Neural cell (in vitro differentiated cells): ENCODE measurements around the gene ITGAD. TPM values are rescaled to one million over a fixed set of nuclear protein-coding genes. Genes with fewer than 3 reads are reported as not detected.

ENCODE experiments used
- H2AFZ ChIP-seq: fragments of 200-600, 300-800 bp; sonication (generic), shearing (Covaris generic); 2 replicates; pipeline ENCODE4 v1.6.0; 2014; ENCODE audit warnings: low read depth, mild to moderate bottlenecking, antibody characterized with exemption, low read length, moderate library complexity
- H3F3A ChIP-seq: fragments of 200-600 bp; shearing (Covaris generic); 2 replicates; pipeline ENCODE4 v1.6.1; 2016; ENCODE audit warnings: mild to moderate bottlenecking, moderate library complexity, mixed read lengths, antibody characterized with exemption, low read length; ENCODE audit not compliant: insufficient read depth, poor library complexity, severe bottlenecking
- H3K27ac ChIP-seq: fragments of 200-600, 300-800 bp; sonication (generic), shearing (Covaris generic); 2 replicates; pipeline ENCODE4 v1.5.1; 2014; ENCODE audit warnings: mild to moderate bottlenecking, low read length, moderate library complexity
- H3K27me3 ChIP-seq: fragments of 300-800, 200-600 bp; sonication (generic), shearing (Covaris generic); 2 replicates; pipeline ENCODE4 v1.6.0; 2014; ENCODE audit warnings: mild to moderate bottlenecking, low read depth, low read length, moderate library complexity; ENCODE audit not compliant: insufficient read depth
- H3K36me3 ChIP-seq: fragments of 300-800, 200-600 bp; sonication (generic), shearing (Covaris generic); 2 replicates; pipeline ENCODE4 v1.5.1; 2014; ENCODE audit warnings: mild to moderate bottlenecking, antibody characterized with exemption, low read length, moderate library complexity; ENCODE audit not compliant: insufficient read depth
- H3K4me2 ChIP-seq: fragments of 300-800, 200-600 bp; sonication (generic), shearing (Covaris generic); 2 replicates; pipeline ENCODE4 v1.6.0; 2014; ENCODE audit warnings: mild to moderate bottlenecking, low read length
- H3K4me3 ChIP-seq: fragments of 300-800, 200-600 bp; sonication (generic), shearing (Covaris generic); 2 replicates; pipeline ENCODE4 v1.5.1; 2014; ENCODE audit warnings: mild to moderate bottlenecking, low read length, moderate library complexity
- H3K79me2 ChIP-seq: fragments of 200-600 bp; shearing (Covaris generic); replicated peaks from 2 replicates; pipeline ENCODE4 v1.6.0; 2014; ENCODE audit warnings: mild to moderate bottlenecking, low read length, moderate library complexity; ENCODE audit not compliant: insufficient read depth
- H3K9ac ChIP-seq: fragments of 300-800, 200-600 bp; sonication (generic), shearing (Covaris generic); 2 replicates; pipeline ENCODE4 v1.6.1; 2016; ENCODE audit warnings: mild to moderate bottlenecking, low read length, mixed read lengths
- H3K9me2 ChIP-seq: fragments of 200-600 bp; shearing (Covaris generic); 2 replicates; pipeline ENCODE4 v1.6.1; 2016; ENCODE audit warnings: mild to moderate bottlenecking, low read length, mixed read lengths; ENCODE audit not compliant: insufficient read depth
- H3K9me3 ChIP-seq: fragments of 200-600, 300-800 bp; sonication (generic), shearing (Covaris generic); 2 replicates; pipeline ENCODE4 v1.6.1; 2016; ENCODE audit warnings: mild to moderate bottlenecking, mixed run types, low read length, moderate library complexity, mixed read lengths
- H4K20me1 ChIP-seq: fragments of 200-600 bp; shearing (Covaris generic); 2 replicates; pipeline ENCODE4 v1.6.1; 2016; ENCODE audit warnings: mild to moderate bottlenecking, mixed run types; ENCODE audit not compliant: insufficient read depth
- CTCF ChIP-seq: fragments of 450-650 bp; IDR thresholded peaks from 2 replicates; pipeline ENCODE4 v1.5.1; 2014; ENCODE audit warnings: antibody characterized with exemption, mild to moderate bottlenecking, moderate library complexity; ENCODE audit not compliant: poor library complexity, severe bottlenecking
- EP300 ChIP-seq: fragments of 450-650 bp; conservative IDR thresholded peaks from 2 replicates; pipeline ENCODE4 v1.6.1; 2014; ENCODE audit warnings: antibody characterized with exemption, mild to moderate bottlenecking, moderate library complexity; ENCODE audit not compliant: poor library complexity, severe bottlenecking
- EZH2 ChIP-seq: fragments of 200-600, 300-800 bp; shearing (Covaris generic), sonication (generic); IDR thresholded peaks from 2 replicates; pipeline ENCODE4 v1.6.1; 2014; ENCODE audit warnings: antibody characterized with exemption, low read length, borderline replicate concordance, mild to moderate bottlenecking; ENCODE audit not compliant: insufficient read depth, poor library complexity, severe bottlenecking
- MXI1 ChIP-seq: fragments of 450-650 bp; conservative IDR thresholded peaks from 2 replicates; pipeline ENCODE4 v1.6.1; 2014; ENCODE audit warnings: antibody characterized with exemption, mild to moderate bottlenecking; ENCODE audit not compliant: poor library complexity, severe bottlenecking
- POLR2AphosphoS5 ChIP-seq: IDR thresholded peaks from 2 replicates; pipeline ENCODE4 v1.6.1; 2012
- RAD21 ChIP-seq: fragments of 450-650 bp; conservative IDR thresholded peaks from 2 replicates; pipeline ENCODE4 v1.6.1; 2014; ENCODE audit warnings: antibody characterized with exemption, mild to moderate bottlenecking, moderate library complexity
- REST ChIP-seq: IDR thresholded peaks from 2 replicates; pipeline ENCODE4 v1.6.1; 2012; ENCODE audit warnings: borderline replicate concordance
- SMC3 ChIP-seq: fragments of 450-650 bp; conservative IDR thresholded peaks from 2 replicates; pipeline ENCODE4 v1.6.1; 2014; ENCODE audit warnings: antibody characterized with exemption, mild to moderate bottlenecking, moderate library complexity; ENCODE audit not compliant: poor library complexity
- TAF1 ChIP-seq: IDR thresholded peaks from 2 replicates; pipeline ENCODE4 v1.6.1; 2012; ENCODE audit warnings: low read depth
- polyA plus RNA-seq: library from polyadenylated mRNA; depleted of rRNA; stranded (reverse); fragments of >200 nt; gene quantifications from 2 replicates; pipeline ENCODE4 v1.2.3, GENCODE V29; 2014

ITGAD gene
- polyA plus RNA-seq, 1 donor from 2014 or later = not detected

- no peaks in the 10 kb centered on the region for H3K36me3 ChIP-seq
- no peaks in the 10 kb centered on the region for H4K20me1 ChIP-seq
- no peak for TF ChIP-seq SMC3
- H3K9me2 ChIP-seq = no peaks in the 10 kb centered on the region
- no peak overlapping the region for H3K4me3 ChIP-seq
- H3K4me2 ChIP-seq = no peak overlapping the region
- no peaks in the 10 kb centered on the region for H3K27me3 ChIP-seq
- H3K9ac ChIP-seq = no peak overlapping the region
- H3F3A ChIP-seq = no peaks in the 10 kb centered on the region
- H3K79me2 ChIP-seq = no peaks in the 10 kb centered on the region
- H3K9me3 ChIP-seq = no peaks in the 10 kb centered on the region
- no peak overlapping the region for H2AFZ ChIP-seq
- H3K27ac ChIP-seq = no peak overlapping the region
These were observed 35.6 kb downstream of the ITGAD start for GRCh38 chr16:31428638-31429247.

- Histone ChIP-seq H3K9ac (no peak overlapping the region), H2AFZ (no peak overlapping the region), H3F3A (no peaks in the 10 kb centered on the region), H3K4me3 (no peak overlapping the region), H3K27ac (no peak overlapping the region), H3K4me2 (no peak overlapping the region), H3K27me3 (no peaks in the 10 kb centered on the region), H3K79me2 (no peaks in the 10 kb centered on the region), H4K20me1 (no peaks in the 10 kb centered on the region), H3K9me2 (no peaks in the 10 kb centered on the region), H3K36me3 (no peaks in the 10 kb centered on the region), H3K9me3 (no peaks in the 10 kb centered on the region)
- TF ChIP-seq RAD21 (no peak), REST (no peak), TAF1 (no peak), CTCF (no peak), EZH2 (no peak), MXI1 (no peak), EP300 (no peak), POLR2AphosphoS5 (no peak), SMC3 (no peak)
These were observed 36.2 kb downstream of the ITGAD start for GRCh38 chr16:31429314-31429713.

- H3F3A ChIP-seq = no peaks in the 10 kb centered on the region
- no peaks in the 10 kb centered on the region for H3K9me3 ChIP-seq
- no peaks in the 10 kb centered on the region for H3K27me3 ChIP-seq
- H2AFZ ChIP-seq = no peak overlapping the region
- no peak overlapping the region for H3K27ac ChIP-seq
- H3K9ac ChIP-seq = no peak overlapping the region
- H3K36me3 ChIP-seq = no peaks in the 10 kb centered on the region
- H3K4me3 ChIP-seq = no peak overlapping the region
- H3K9me2 ChIP-seq = no peaks in the 10 kb centered on the region
- no peaks in the 10 kb centered on the region for H3K79me2 ChIP-seq
- TF ChIP-seq REST = no peak
- TF ChIP-seq EP300 = no peak
- H3K4me2 ChIP-seq = no peak overlapping the region
- H4K20me1 ChIP-seq = no peaks in the 10 kb centered on the region
These were observed 36.7 kb downstream of the ITGAD start for GRCh38 chr16:31429796-31430195.
